Activated T-cell treated with anti-CD3 and anti-CD28 coated beads for 1 hour (primary cell): ENCODE measurements around the gene PAQR4.
"Not testable (repeated sequence)": the region's sequence is repeated elsewhere in the genome, so short reads cannot be mapped to it uniquely, and the experiment has no call there.

Experiments
- DNase-seq: peaks from one replicate; pipeline ENCODE4 v3.0.0-alpha.2; 2020; ENCODE audit warnings: low read depth

The PAQR4 gene

DNA sequence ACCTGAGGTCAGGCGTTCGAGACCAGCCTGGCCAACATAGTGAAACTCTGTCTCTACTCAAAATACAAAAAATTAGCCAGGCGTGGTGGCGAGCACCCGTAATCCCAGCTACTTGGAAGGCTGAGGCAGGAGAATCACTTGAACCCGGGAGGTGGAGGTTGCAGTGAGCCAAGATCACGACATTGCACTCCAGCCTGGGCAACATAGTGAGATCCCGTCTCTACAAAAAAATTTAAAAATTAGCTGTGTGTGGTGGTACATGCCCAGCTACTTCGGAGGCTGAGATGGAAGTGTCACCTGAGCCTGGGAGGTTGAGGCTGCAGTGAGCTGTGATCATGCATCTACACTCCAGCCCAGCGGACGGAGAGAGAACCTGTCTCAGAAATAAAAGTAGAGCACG lies 25.4 kb upstream of the PAQR4 start:
- not testable (repeated sequence) for DNase-seq

DNA sequence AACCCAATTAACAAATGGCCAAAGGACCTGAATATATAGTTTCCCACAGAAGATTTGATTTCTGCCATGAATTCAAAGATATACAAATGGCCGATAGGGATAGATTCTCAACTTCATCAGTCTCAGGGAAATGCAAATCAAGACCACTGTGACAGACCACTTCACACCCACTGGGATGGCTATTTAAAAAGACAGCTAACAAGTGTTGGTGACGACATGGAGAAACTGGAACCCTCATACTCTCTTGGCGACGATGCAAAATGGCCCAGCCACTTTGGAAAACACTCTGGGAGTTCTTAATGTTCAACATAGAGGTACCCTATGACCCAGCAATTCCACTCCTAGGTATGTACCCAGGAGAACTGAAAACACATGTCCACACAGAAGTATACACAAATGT lies 22.5 kb upstream of the PAQR4 start:
- no peak for DNase-seq

DNA sequence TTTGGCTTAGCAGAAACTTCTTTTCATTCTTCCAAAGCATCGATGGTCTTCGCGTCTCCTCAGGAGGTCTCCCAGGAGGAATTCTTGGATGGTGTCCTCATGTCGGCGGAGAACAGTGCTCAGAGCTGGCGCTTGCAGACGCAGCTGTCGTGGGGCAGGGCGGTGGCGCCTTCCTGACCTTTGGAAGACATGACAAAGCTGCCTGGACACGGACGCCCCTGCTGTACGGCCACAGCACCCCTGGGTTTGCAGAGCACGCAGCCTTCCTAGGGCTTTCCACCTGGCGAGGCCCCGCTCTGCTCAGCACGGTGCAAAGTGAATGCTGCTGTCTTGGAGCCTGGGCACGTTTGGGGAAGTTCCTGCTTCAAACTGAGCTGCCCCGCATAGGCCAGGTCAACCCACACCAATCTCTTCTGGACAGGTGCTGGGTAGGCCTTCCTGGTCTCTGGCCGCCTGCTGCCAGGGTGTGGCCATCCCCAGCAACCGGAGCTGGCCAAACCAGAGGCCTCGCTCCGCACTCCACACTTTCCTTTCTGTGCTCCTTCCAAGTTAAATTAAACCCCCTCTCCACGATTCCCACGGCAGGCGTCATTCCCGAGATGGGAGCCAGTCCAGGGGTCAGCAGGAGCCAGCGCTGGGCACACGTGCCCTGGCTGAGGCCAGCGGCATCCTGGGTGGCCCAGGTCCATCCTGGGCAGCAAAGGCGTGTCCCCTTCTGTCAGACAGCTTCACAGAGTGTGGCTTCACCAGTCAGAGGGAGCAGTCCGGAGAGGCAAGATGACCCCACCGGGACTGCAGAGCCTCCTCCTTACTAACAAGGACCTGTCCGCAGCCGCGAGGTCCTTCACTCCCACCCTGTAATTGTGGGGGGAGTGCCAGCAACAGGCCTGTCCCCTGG lies 20.1 kb upstream of the PAQR4 start:
- DNase-seq = no peak

GRCh38 chr16:2949705-2950352 lies 19.3 kb upstream of the PAQR4 start:
- DNase-seq = no peak

- no peak for DNase-seq
These were observed 18.8 kb upstream of the PAQR4 start for GRCh38 chr16:2950353-2950724.

GRCh38 chr16:2950773-2951172 lies 18.4 kb upstream of the PAQR4 start:
- DNase-seq = no peak

- no peak for DNase-seq
These were observed 16.5 kb upstream of the PAQR4 start for GRCh38 chr16:2952679-2953078.

GRCh38 chr16:2953706-2954627 lies 15.2 kb upstream of the PAQR4 start:
- DNase-seq = no peak

DNA sequence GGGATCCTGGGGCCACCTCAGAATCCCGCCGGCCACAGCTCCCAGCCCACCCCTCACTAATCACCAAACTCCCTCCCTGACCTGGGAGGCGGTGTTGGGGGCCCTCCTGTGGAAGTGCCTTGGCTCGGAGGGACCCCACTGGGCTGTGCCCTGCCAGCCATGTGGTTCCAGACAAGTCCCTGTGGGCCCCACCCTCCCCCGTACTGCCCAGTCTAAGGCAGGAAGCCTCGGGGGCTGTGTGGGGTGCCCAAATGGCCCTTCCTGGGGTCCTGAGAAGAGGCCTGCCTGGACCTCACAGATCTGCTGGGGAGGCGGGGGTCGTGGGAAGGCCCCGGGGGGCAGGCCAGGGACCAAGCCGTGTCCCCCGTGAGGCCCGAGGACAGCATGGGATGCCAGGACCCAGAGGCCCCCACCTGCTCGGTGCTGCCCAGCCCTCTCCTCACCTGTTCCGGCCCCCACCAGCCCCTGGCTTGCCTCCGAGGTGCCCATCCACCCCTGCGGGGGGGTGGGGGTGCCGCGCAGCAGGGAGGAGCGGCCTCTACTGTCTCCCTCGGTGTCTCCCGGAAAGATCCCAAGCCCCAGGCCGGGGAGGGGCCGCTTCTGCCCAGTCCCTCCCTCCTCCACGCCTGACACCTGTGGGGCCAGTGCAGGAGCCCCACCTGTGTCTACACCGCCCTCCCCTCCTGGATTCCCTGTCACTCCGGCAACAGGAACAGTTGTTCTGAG lies 14.3 kb upstream of the PAQR4 start:
- no peak for DNase-seq

- DNase-seq = no peak
These were observed 13.7 kb upstream of the PAQR4 start for GRCh38 chr16:2955438-2955778.

GRCh38 chr16:2955779-2956578 lies 13.2 kb upstream of the PAQR4 start:
- DNase-seq = no peak

DNA sequence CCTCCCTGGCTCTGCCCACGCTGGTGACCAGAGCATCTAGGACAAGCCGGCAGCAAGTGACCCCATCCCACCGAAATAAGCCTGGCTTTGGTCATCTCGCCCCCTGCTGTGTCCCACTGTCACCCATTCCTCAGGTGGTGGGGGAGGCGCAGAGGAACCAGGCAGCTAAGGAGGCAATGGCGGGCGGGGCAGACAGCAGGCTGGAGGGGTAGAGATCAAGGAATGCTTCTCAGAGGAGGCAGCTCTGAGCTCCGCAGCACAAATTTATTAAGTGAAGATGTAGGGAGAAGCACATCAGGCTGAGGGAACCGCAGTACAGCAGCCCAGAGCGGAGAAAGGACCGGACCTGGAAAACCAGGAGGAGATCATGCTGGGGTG lies 12.6 kb upstream of the PAQR4 start:
- DNase-seq = no peak

DNA sequence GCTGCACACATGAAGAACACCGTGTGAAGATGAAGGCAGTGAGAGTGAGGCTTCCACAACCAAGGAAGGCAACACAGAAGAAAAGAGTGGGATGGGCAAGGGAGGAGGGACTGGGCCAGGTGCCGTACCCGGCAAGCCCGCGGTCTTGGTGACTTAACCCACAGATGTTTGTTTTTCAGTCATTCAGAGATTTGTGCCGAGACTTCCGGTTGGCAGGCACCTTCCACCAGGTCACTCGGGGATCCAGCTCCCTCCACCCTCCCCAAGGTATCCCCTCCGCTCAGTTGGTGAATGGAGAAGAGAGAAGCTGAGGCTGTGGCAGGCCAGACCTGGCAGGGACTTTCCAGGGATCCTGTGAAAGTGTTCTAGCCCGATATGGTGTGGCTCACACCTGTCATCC lies 9.9 kb upstream of the PAQR4 start:
- no peak for DNase-seq

DNA sequence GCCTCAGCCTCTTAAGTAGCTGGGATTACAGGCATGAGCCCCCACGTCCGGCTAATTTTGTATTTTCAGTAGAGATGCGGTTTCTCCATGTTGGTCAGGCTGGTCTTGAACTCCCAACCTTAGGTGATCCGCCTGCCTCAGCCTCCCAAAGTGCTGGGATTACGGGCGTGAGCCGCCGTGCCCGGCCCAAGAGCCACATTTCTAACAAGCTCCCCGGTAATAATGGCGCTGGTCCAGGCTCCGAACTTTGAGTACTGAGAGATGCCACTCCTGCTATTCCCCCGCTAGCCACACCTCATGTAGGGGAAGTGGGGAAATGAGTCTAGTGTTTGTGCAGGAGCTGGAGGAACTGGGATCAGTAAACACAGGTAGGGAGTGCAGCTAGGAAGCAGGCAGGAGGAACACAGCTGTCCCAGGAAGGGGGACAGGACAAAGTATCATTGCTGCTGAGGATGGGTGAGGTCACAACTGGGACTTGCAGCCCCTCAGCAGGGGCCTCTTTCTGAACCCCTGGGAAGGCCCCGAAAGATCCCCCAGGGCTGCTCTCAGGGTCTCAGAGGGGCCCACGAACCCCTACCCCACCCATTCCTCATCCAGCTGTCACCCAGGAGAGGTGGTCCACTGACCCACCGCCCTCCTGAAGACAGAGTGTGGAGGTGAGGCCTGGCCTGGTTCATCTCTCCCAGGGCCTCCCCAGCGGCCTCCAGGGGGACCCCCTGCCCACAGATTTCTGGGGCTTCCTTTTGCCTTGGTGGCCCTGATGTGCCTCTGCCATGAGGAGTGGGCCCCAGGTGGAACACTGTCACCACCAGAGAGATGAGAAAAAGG lies 8.8 kb upstream of the PAQR4 start:
- no peak for DNase-seq

GRCh38 chr16:2962334-2963073 lies 6.6 kb upstream of the PAQR4 start:
- no peak for DNase-seq

GRCh38 chr16:2963074-2963722 lies 6.0 kb upstream of the PAQR4 start:
- DNase-seq = no peak

GRCh38 chr16:2963723-2964474 lies 5.2 kb upstream of the PAQR4 start, which contains the start of gene KREMEN2:
Gene KREMEN2, plus strand, starts transcription at chr16:2964275. Its CDS starts 246 bp downstream, at chr16:2964521.
- no peak for DNase-seq
